ENCODE measurements around the gene SBNO2. TPM values are rescaled to one million over a fixed set of nuclear protein-coding genes. Genes with fewer than 3 reads are reported as not detected.

SBNO2 gene
- total RNA-seq, 1 experiment from 2014 or later = 46.3 TPM

- no peak overlapping the region for H3K18ac ChIP-seq (ENCODE audit: insufficient read length, low read depth, low read length)
- no CpG with 5 or more reads among the region's 47 CpGs for WGBS (ENCODE audit: extremely low coverage, insufficient read length, low lambda C conversion rate)
- H3K27me3 ChIP-seq (ENCODE audit: insufficient read depth, low read length) = no peaks in the 10 kb centered on the region
- no peak overlapping the region for H3K23ac ChIP-seq (ENCODE audit: insufficient read length, low read depth, low read length)
- peak overlapping the region; percentile 11; the same call in 1 of the 2 replicates for H3K14ac ChIP-seq (ENCODE audit: insufficient read depth, low read length)
- no peak overlapping the region for H3K27ac ChIP-seq (ENCODE audit: insufficient read length, low read depth, low read length)
- H3K4me1 ChIP-seq (ENCODE audit: insufficient read depth, low read length) = no peaks in the 10 kb centered on the region
- H3K56ac ChIP-seq (ENCODE audit: insufficient read length, low read depth, low read length) = no peak overlapping the region
- H3K4me1 Mint-ChIP-seq = peaks cover 24 to 32% of the 10 kb centered on the region in 2 experiments
- H3K79me2 ChIP-seq (ENCODE audit: insufficient read depth, low read length) = peaks cover 12% of the 10 kb centered on the region; the same call in 1 of the 2 replicates
- no peak overlapping the region for H2BK20ac ChIP-seq (ENCODE audit: low read depth, low read length, poor library complexity, severe bottlenecking)
- no peak overlapping the region for H4K5ac ChIP-seq (ENCODE audit: insufficient read length, low read depth, low read length)
- TF ChIP-seq, protein P1, sequence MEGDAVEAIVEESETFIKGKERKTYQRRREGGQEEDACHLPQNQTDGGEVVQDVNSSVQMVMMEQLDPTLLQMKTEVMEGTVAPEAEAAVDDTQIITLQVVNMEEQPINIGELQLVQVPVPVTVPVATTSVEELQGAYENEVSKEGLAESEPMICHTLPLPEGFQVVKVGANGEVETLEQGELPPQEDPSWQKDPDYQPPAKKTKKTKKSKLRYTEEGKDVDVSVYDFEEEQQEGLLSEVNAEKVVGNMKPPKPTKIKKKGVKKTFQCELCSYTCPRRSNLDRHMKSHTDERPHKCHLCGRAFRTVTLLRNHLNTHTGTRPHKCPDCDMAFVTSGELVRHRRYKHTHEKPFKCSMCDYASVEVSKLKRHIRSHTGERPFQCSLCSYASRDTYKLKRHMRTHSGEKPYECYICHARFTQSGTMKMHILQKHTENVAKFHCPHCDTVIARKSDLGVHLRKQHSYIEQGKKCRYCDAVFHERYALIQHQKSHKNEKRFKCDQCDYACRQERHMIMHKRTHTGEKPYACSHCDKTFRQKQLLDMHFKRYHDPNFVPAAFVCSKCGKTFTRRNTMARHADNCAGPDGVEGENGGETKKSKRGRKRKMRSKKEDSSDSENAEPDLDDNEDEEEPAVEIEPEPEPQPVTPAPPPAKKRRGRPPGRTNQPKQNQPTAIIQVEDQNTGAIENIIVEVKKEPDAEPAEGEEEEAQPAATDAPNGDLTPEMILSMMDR (conservative IDR thresholded peaks at IDR 0.05) = no peak
- peak overlapping the region; percentile 64 for H3K4me2 ChIP-seq (ENCODE audit: insufficient read depth, insufficient read length, low read length)
- no peak overlapping the region for H2AFZ ChIP-seq (ENCODE audit: low read length)
- H3K9me3 ChIP-seq (ENCODE audit: control insufficient read depth, low read depth, low read length) = no peaks in the 10 kb centered on the region
- H3K27ac Mint-ChIP-seq = peak overlapping the region; percentile 77 to 95 (median 84); a peak in 5 of 7 replicates
- DNase-seq = no peak
- H3T11ph ChIP-seq (ENCODE audit: low read length) = no peak overlapping the region
- H3K79me1 ChIP-seq (ENCODE audit: insufficient read depth, low read depth, low read length, poor library complexity, severe bottlenecking) = no peaks in the 10 kb centered on the region
- no peak overlapping the region for H4K91ac ChIP-seq (ENCODE audit: insufficient read length, low read depth, low read length)
- H4K20me1 ChIP-seq (ENCODE audit: control insufficient read depth, insufficient read depth, insufficient read length) = peaks cover 5% of the 10 kb centered on the region
- no peaks in the 10 kb centered on the region for H3K27me3 Mint-ChIP-seq (ENCODE audit: low read depth)
- H2BK15ac ChIP-seq (ENCODE audit: low read depth, low read length) = no peak overlapping the region
- no peak overlapping the region for H3K4ac ChIP-seq (ENCODE audit: low read depth, low read length)
- H2BK12ac ChIP-seq (ENCODE audit: insufficient read length, low read depth, low read length) = no peak overlapping the region
- peaks cover 0 to 8% (median 7%) of the 10 kb centered on the region in 3 experiments for H3K36me3 Mint-ChIP-seq (ENCODE audit: insufficient read depth in 1 of 3, low read depth in 3 of 3)
- H2AK5ac ChIP-seq (ENCODE audit: insufficient read length, low read length) = no peak overlapping the region
- H3K9me3 Mint-ChIP-seq = no peaks in the 10 kb centered on the region
- no peak overlapping the region for H2BK120ac ChIP-seq (ENCODE audit: low read depth, low read length, poor library complexity, severe bottlenecking)
- no peak overlapping the region for H2BK5ac ChIP-seq (ENCODE audit: insufficient read length, low read length)
- peaks cover 8% of the 10 kb centered on the region for H3K23me2 ChIP-seq (ENCODE audit: insufficient read length, low read depth, low read length, poor library complexity, severe bottlenecking)
- peak overlapping the region; percentile 91 to 96 for H3K4me3 Mint-ChIP-seq
- H4K8ac ChIP-seq (replicated peaks; ENCODE audit: insufficient read length, low read depth, low read length) = no peak overlapping the region
- peak overlapping the region; percentile 52 for H3K9ac ChIP-seq (ENCODE audit: extremely low read depth, insufficient read length, low read length)
Observed at GRCh38 chr19:1173159-1173844, 766 bp downstream of the SBNO2 start.
